K562 (cell line): Measurements from ENCODE around the gene MERTK. TPM values are rescaled to one million over a fixed set of nuclear protein-coding genes. Genes with fewer than 3 reads are reported as not detected.

Experiments used
- ATAC-seq: fragments of 200-7000 bp; cut with Tn5 transposase; 3 replicates; pipeline ENCODE4 v1.9.1; 2020; ENCODE audit warnings: moderate library complexity
- BruUV-seq: library from RNA; stranded (reverse); fragments of 400-500 nt; replicated peaks from 2 replicates; lab custom pipeline; 2021; lab: Mats Ljungman, UMichigan
- CTCF ChIA-PET: fragments of 300-600 bp; formaldehyde crosslinking; extraction: SDS; loops from one replicate; lab custom pipeline; 2021; ENCODE audit warnings: low intra/inter-chr PET ratio; lab: Yijun Ruan, JAX
- POLR2A ChIA-PET: fragments of 300-600, 350-650 bp; sonication (Branson Sonifier 250); formaldehyde crosslinking; extraction: SDS; loops from one replicate; lab custom pipeline; 2021; ENCODE audit warnings: antibody characterized with exemption, inconsistent platforms; lab: Yijun Ruan, JAX
- DNase-seq, 4 experiments: peaks; one replicate each; pipeline versions ENCODE4 v3.0.0 to v3.0.0-alpha.2; 2011 to 2018; ENCODE audit warnings: low spot score in 3 of 4, mixed read lengths in 3 of 4; ENCODE audit errors: extremely low read depth in 1 of 4
- FAIRE-seq: peaks from 2 replicates; lab custom pipeline; 2011; peaks lifted over from hg19 to GRCh38; lab: Jason Lieb, UNC
- H2AFZ ChIP-seq: 2 replicates; pipeline ENCODE4 v1.6.0; 2011; ENCODE audit warnings: low read depth, low read length, control low read depth, inconsistent platforms
- H3K27ac ChIP-seq: fragments of 200-600 bp; 3 replicates; pipeline ENCODE4 v1.8.0; 2011; ENCODE audit warnings: low read depth, mild to moderate bottlenecking, control low read depth, inconsistent platforms, low read length, moderate library complexity, mixed read lengths; ENCODE audit errors: extremely low read depth
- H3K27me3 ChIP-seq, 2 experiments: fragments of 300-600 bp in 1 of 2; 2 replicates in 1 of 2; 3 replicates in 1 of 2; pipeline versions ENCODE4 v1.6.0 to v1.8.0; 2011; ENCODE audit warnings: inconsistent platforms in 2 of 2, low read length in 2 of 2, mild to moderate bottlenecking in 1 of 2, mixed read lengths in 1 of 2, moderate library complexity in 1 of 2; ENCODE audit not compliant: control insufficient read depth in 2 of 2, insufficient read depth in 2 of 2
- H3K36me3 ChIP-seq: fragments of 300-600 bp; 3 replicates; pipeline ENCODE4 v1.8.0; 2011; ENCODE audit warnings: mild to moderate bottlenecking, low read length, inconsistent platforms; ENCODE audit not compliant: control insufficient read depth, insufficient read depth
- H3K4me1 ChIP-seq, 2 experiments: fragments of 200-600 bp in 1 of 2; replicated peaks in 1 of 2; 2 replicates in 1 of 2; 3 replicates in 1 of 2; pipeline versions ENCODE4 v1.5.1 to v1.8.0; 2011; ENCODE audit warnings: inconsistent platforms in 2 of 2, low read length in 2 of 2, mild to moderate bottlenecking in 1 of 2, mixed read lengths in 1 of 2, moderate library complexity in 1 of 2; ENCODE audit not compliant: control insufficient read depth in 2 of 2, insufficient read depth in 2 of 2
- H3K4me2 ChIP-seq: 2 replicates; pipeline ENCODE4 v1.6.1; 2011; ENCODE audit warnings: low read length, control low read depth, inconsistent platforms, mixed read lengths; ENCODE audit not compliant: insufficient read depth
- H3K4me3 ChIP-seq: fragments of 200-600 bp; sonication (generic), shearing (Covaris generic); 2 replicates; pipeline ENCODE4 v1.5.1; 2016; ENCODE audit warnings: control low read depth, inconsistent platforms
- H3K79me2 ChIP-seq: fragments of 200-600 bp; 3 replicates; pipeline ENCODE4 v1.8.0; 2011; ENCODE audit warnings: low read length, inconsistent platforms; ENCODE audit not compliant: control insufficient read depth, insufficient read depth
- H3K9ac ChIP-seq, 2 experiments: 2 replicates each; pipeline versions ENCODE4 v1.6.0 to v1.6.1; 2011; ENCODE audit warnings: low read depth in 2 of 2, low read length in 2 of 2, control low read depth in 1 of 2, inconsistent platforms in 1 of 2, mild to moderate bottlenecking in 1 of 2, mixed read lengths in 1 of 2; ENCODE audit not compliant: insufficient read depth in 1 of 2
- H3K9me1 ChIP-seq: one replicate; pipeline ENCODE4 v1.6.0; 2011; ENCODE audit warnings: inconsistent platforms, mild to moderate bottlenecking, low read length, moderate library complexity; ENCODE audit not compliant: control insufficient read depth, insufficient read depth
- H3K9me3 ChIP-seq: replicated peaks from 2 replicates; pipeline ENCODE4 v1.5.1; 2011; ENCODE audit warnings: low read depth, low read length, inconsistent platforms; ENCODE audit not compliant: control insufficient read depth, insufficient read depth
- H4K20me1 ChIP-seq: replicated peaks from 2 replicates; pipeline ENCODE4 v1.6.1; 2011; ENCODE audit warnings: low read length, inconsistent platforms, mixed read lengths; ENCODE audit not compliant: control insufficient read depth, insufficient read depth
- CEBPG ChIP-seq, 3 experiments: fragments of 200-800 bp in 1 of 3; sonication (Bioruptor generic) in 1 of 3; sonication (generic) in 1 of 3; formaldehyde crosslinking in 1 of 3; IDR thresholded peaks in 2 of 3; conservative IDR thresholded peaks in 1 of 3; 2 replicates each; pipeline versions ENCODE4 v1.6.1 to v1.8.0; 2016 to 2022; ENCODE audit warnings: missing compliant biosample characterization in 2 of 3, missing genetic modification characterization in 2 of 3, mild to moderate bottlenecking in 1 of 3, missing genetic modification reagents in 1 of 3
- CHCHD3 ChIP-seq: fragments of 250-450 bp; sonication (Bioruptor Pico); IDR thresholded peaks from 2 replicates; pipeline ENCODE4 v2.1.2; 2022; ENCODE audit warnings: mild to moderate bottlenecking
- FOS ChIP-seq: IDR thresholded peaks from 3 replicates; pipeline ENCODE4 v1.6.1; 2011; ENCODE audit not compliant: insufficient read length; ENCODE audit errors: extremely low read depth
- FOSL1 ChIP-seq: fragments of 200-800 bp; sonication (Bioruptor generic); conservative IDR thresholded peaks from 2 replicates; pipeline ENCODE4 v1.6.1; 2016; ENCODE audit warnings: missing genetic modification characterization, missing compliant biosample characterization
- FUS ChIP-seq: fragments of 200-400 bp; formaldehyde crosslinking; optimal IDR thresholded peaks from 2 replicates; pipeline ENCODE3; 2017; ENCODE audit warnings: low read depth, low read length
- GTF2E2 ChIP-seq: fragments of 200-800 bp; sonication (Bioruptor generic); IDR thresholded peaks from 2 replicates; pipeline ENCODE4 v1.6.1; 2016; ENCODE audit warnings: missing genetic modification characterization, missing compliant biosample characterization
- GTF2F1 ChIP-seq: IDR thresholded peaks from 2 replicates; pipeline ENCODE4 v1.6.1; 2011; ENCODE audit warnings: low read depth, low read length, improper control_type of control experiment
- HDAC2 ChIP-seq: fragments of 450-650 bp; IDR thresholded peaks from 2 replicates; pipeline ENCODE4 v1.6.1; 2016; ENCODE audit warnings: mild to moderate bottlenecking
- MLLT1 ChIP-seq, 2 experiments: fragments of 450-650 bp; IDR thresholded peaks; 2 replicates each; pipeline ENCODE4 v1.6.1; 2016
- NFE2L1 ChIP-seq: fragments of 450-650 bp; IDR thresholded peaks from 2 replicates; pipeline ENCODE4 v1.6.1; 2016; ENCODE audit warnings: missing genetic modification characterization, low read depth, mild to moderate bottlenecking, missing compliant biosample characterization, moderate library complexity, borderline replicate concordance
- RBM14 ChIP-seq: fragments of 200-400 bp; formaldehyde crosslinking; IDR thresholded peaks from 2 replicates; pipeline ENCODE4 v1.6.1; 2018; ENCODE audit warnings: low read depth, mild to moderate bottlenecking, low read length, moderate library complexity, borderline replicate concordance; ENCODE audit not compliant: insufficient read depth
- RBM15 ChIP-seq: fragments of 200-400 bp; formaldehyde crosslinking; IDR thresholded peaks from 2 replicates; pipeline ENCODE4 v1.6.1; 2018; ENCODE audit warnings: mild to moderate bottlenecking, low read length, moderate library complexity; ENCODE audit not compliant: insufficient read depth
- RHOXF2B ChIP-seq: fragments of 250-450 bp; sonication (Bioruptor Pico); conservative IDR thresholded peaks from 2 replicates; pipeline ENCODE4 v1.5.1; 2021
- WGBS: fragments of 100-300 bp; shearing (Covaris generic); methylation state at CpG from one replicate; pipeline ENCODE4 v1.1.6; 2016; ENCODE audit warnings: low coverage, mixed read lengths; ENCODE audit not compliant: insufficient coverage; ENCODE audit errors: missing lambda C conversion rate; 5-methylcytosine and 5-hydroxymethylcytosine counted together
- in situ Hi-C: fragments of 300-500 bp; cut with MboI; formaldehyde crosslinking; loops from 4 replicates; pipeline ENCODE4 v1.15.0; 2018; ENCODE audit warnings: inconsistent platforms, mixed read lengths
- intact Hi-C: fragments of 100-400 bp; cut with micrococcal nuclease; formaldehyde crosslinking; loops from 2 replicates; pipeline ENCODE4 v1.14.2; 2022
- polyA plus RNA-seq, 8 experiments: library from polyadenylated mRNA; depleted of rRNA in 4 of 8; stranded (reverse) in 5 of 8; unstranded in 3 of 8; fragments of >200 nt; fragmentation: Nextera tagmentation in 2 of 8; fragmentation: Illumina TruSeq in 1 of 8; extraction: Ambion mirVana in 2 of 8; extraction: Trizol in 1 of 8; gene quantifications; 2 replicates each; pipeline versions ENCODE4 v1.2.1 to v1.2.3, GENCODE V29; 2011 to 2014; ENCODE audit warnings: inconsistent platforms in 1 of 8, missing spikeins in 1 of 8
- total RNA-seq, 7 experiments: library from RNA; depleted of rRNA in 6 of 7; stranded (reverse); fragments of >200 nt in 6 of 7; fragmentation: Illumina TruSeq in 2 of 7; extraction: Trizol in 2 of 7; gene quantifications; 2 replicates each; pipeline versions ENCODE4 v1.2.1 to v1.2.3, GENCODE V29; 2011 to 2021; ENCODE audit warnings: low replicate concordance in 1 of 7

The MERTK gene
- total and polyA plus RNA-seq, 9 of the 15 experiments (the other 6 are each of a cell fraction or from before 2014, with no cell fraction given): 0.23 to 1.6 (median 0.74) TPM

- Histone ChIP-seq H2AFZ (peak overlapping the region; percentile 84), H3K4me2 (peak overlapping the region; percentile 82), H3K27ac (peak overlapping the region; percentile 91), H4K20me1 (no peaks in the 10 kb centered on the region), H3K9me1 (no peaks in the 10 kb centered on the region), H3K9ac (peak overlapping the region in 1 of 2 experiments; percentile 80; a peak in 2 of 4 replicates), H3K4me1 (peaks cover 14 to 26% of the 10 kb centered on the region in 2 experiments; a peak in 4 of 5 replicates), H3K27me3 (no peaks in the 10 kb centered on the region), H3K4me3 (peak overlapping the region; percentile 64), H3K79me2 (peaks cover 34% of the 10 kb centered on the region), H3K9me3 (no peaks in the 10 kb centered on the region), H3K36me3 (peaks cover 17% of the 10 kb centered on the region; the same call in 1 of the 3 replicates)
- in situ Hi-C loops: no loop called here
- BruUV-seq: no TSS peak
- ChIA-PET CTCF (no interaction called here), POLR2A (no interaction called here)
- DNase-seq (no peak), FAIRE-seq (no peak), ATAC-seq (no peak)
- 13% methylated on average over 3 of the region's 3 CpGs for WGBS
- intact Hi-C loops: loop anchor here (5.0 kb wide), 1 partner anchor 51 kb away; no protein-coding TSS in a partner anchor
- TF ChIP-seq FOS (no peak), NFE2L1 (tag) (0 out of 2 replicates have a peak, but pooled peaks have one; percentile 11), HDAC2 (no peak), MLLT1 (IDR thresholded peaks at IDR 0.05) (no peak), CHCHD3 (CRISPR knock-in tag) (no peak), CEBPG (CRISPR knock-in tag; IDR thresholded peaks at IDR 0.05) (no peak), CEBPG (tag; conservative IDR thresholded peaks at IDR 0.05 in 1 of 2, IDR thresholded peaks at IDR 0.05 in 1 of 2) (peak in 1 of 2 experiments; percentile 5; a peak in 1 of 4 replicates), GTF2F1 (no peak), FOSL1 (peak; percentile 55; the same call in 1 of the 2 replicates), RHOXF2B (no peak), RBM14 (no peak), FUS (no peak), GTF2E2 (tag) (no peak), RBM15 (no peak)
Observed at GRCh38 chr2:112056626-112056987, 158.2 kb downstream of the MERTK start.
